PC-9 (cell line): ENCODE measurements around the gene STX8.

Experiments used
- EZH2 ChIP-seq: fragments of 200-600 bp; sonication (generic); IDR thresholded peaks from 2 replicates; pipeline ENCODE4 v1.8.0; 2017; ENCODE audit warnings: antibody characterized with exemption, low read depth
- TF ChIP-seq, protein P1 (sequence below): fragments of 200-600 bp; sonication (generic); conservative IDR thresholded peaks from 2 replicates; pipeline ENCODE4 v1.6.1; 2017; ENCODE audit warnings: mixed run types, antibody characterized with exemption, mild to moderate bottlenecking, moderate library complexity

DNA sequence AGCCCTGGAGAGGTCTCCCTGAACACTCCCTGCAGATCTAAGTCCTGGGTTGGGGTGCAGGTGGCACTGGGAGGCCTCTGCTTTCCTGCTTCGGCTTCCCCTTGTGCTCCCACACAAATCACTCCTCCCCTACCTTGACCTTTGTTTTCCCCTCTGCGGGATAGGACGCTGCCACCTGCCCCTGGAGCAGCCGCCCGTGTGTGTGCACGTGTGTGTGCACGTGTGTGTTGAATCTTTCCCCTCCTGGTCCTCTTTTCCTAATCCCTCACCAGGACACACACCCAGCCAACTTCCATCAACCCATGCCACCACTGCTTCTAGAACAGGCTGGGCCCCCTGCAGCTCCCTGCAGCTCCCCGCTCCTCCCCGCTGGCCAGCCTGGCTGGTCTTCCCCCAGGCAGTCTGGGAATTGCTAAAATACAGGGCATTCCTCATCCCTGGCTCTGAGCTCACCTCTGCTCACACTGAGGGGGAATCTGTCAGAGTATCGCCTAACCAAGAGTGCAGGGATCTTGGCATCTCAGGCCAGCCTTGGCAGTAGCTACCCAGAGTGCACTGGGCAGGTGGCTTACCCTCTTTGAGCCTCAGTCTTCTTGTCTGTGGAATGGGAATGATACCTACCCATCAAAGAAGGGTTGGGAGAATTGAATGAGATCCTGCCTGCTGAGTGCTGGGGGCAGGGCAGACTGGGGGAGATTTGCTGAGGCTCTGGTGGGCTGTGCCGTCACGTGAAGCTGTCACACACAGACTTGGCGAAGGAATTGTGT lies 355.8 kb downstream of the STX8 start:
- TF ChIP-seq, protein P1, sequence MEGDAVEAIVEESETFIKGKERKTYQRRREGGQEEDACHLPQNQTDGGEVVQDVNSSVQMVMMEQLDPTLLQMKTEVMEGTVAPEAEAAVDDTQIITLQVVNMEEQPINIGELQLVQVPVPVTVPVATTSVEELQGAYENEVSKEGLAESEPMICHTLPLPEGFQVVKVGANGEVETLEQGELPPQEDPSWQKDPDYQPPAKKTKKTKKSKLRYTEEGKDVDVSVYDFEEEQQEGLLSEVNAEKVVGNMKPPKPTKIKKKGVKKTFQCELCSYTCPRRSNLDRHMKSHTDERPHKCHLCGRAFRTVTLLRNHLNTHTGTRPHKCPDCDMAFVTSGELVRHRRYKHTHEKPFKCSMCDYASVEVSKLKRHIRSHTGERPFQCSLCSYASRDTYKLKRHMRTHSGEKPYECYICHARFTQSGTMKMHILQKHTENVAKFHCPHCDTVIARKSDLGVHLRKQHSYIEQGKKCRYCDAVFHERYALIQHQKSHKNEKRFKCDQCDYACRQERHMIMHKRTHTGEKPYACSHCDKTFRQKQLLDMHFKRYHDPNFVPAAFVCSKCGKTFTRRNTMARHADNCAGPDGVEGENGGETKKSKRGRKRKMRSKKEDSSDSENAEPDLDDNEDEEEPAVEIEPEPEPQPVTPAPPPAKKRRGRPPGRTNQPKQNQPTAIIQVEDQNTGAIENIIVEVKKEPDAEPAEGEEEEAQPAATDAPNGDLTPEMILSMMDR: no peak
- TF ChIP-seq EZH2: no peak
